ENCODE measurements around the gene BCL11B. TPM values are rescaled to one million over a fixed set of nuclear protein-coding genes. Genes with fewer than 3 reads are reported as not detected.

Gene BCL11B
- total and polyA plus RNA-seq, 2 donors = 0.27 to 1.3 TPM

DNA sequence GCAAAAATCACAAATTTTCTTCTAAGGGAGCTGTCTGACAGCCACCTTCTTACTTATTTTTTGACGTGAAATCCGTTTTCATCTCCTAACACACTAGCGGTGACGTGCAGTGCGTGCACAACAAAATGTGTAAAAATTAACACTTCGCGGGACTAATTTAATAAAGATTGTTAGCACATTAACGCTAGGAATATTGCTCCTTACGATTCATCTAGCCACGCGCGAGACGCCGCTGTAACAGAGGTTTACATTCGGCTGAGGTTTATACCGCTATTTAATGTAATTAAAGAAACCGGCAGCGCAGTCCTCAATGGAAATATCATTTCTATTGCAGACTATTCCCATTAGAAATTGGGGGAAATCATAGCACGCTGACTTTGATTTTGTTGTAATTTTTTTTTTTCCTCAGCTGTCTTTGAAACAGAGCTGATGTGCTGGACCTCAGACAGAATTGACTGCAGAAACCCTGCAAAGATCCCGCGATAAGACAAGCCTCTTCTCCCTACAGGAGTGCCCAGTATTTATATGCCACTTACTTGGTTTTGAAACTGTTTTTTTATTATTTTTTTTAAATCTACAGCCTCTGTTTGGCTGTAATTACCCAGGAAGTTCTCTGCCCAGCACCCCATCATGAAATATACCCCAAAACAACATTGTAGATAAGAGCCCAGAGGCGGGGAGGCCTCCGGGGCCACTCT lies 31.2 kb downstream of the BCL11B start:
- no peak for DNase-seq (ENCODE audit: extremely low spot score)
- WGBS = 76% methylated on average over 23 of the region's 23 CpGs
- Histone ChIP-seq H3K4me1 (ENCODE audit: insufficient read depth) (no peaks in the 10 kb centered on the region), H3K36me3 (ENCODE audit: insufficient read depth) (no peaks in the 10 kb centered on the region), H3K27ac (ENCODE audit: low read depth) (no peak overlapping the region), H3K4me3 (ENCODE audit: low read depth, low read length) (no peak overlapping the region)

DNA sequence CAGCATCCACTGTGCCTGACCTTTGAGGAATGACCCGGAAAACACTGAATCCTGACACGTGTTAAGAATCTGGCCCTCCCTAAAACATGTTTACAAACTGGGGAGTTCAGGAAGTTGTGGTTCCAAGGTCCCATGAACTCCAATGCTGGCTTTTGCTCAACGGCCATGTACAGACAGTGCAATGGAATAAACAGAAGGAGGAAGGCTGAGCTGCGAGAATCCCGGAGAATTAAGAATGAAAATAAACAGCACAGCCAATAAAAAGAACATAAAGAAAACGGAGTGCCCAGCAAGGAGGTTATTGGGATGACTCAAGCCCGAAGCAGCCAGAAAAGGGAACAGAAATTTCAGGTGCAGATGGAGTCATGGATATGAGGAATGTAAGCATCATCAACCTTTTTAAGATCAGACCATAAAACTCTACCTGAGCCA lies 32.3 kb downstream of the BCL11B start:
- H3K4me3 ChIP-seq (ENCODE audit: low read depth, low read length) = no peak overlapping the region
- WGBS = 13% methylated on average over 7 of the region's 7 CpGs
- no peak for DNase-seq (ENCODE audit: extremely low spot score)
- H3K36me3 ChIP-seq (ENCODE audit: insufficient read depth) = no peaks in the 10 kb centered on the region
- H3K27ac ChIP-seq (ENCODE audit: low read depth) = no peak overlapping the region
- H3K4me1 ChIP-seq (ENCODE audit: insufficient read depth) = no peaks in the 10 kb centered on the region

DNA sequence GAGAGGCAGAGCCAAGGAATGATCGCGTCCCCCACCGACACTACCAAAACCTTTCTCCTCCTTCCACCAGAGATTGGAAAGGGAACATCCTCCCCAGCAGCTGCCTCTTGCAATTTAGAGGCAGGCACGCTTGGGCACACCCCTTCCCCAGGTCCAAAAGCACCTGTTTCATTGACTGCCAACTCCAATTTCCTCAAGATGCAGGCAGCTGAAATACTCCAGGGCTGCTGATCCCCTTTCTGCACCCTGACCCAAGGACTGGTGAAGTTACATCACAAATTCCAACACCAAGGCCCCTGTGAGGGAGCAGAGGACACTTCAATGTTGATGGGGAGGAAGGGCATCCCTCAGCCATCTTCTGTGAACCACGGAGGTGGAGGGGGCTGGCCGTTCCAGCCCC lies 33.8 kb downstream of the BCL11B start:
- H3K4me1 ChIP-seq (ENCODE audit: insufficient read depth) = no peaks in the 10 kb centered on the region
- H3K4me3 ChIP-seq (ENCODE audit: low read depth, low read length) = no peak overlapping the region
- no peak overlapping the region for H3K27ac ChIP-seq (ENCODE audit: low read depth)
- 85% methylated on average over 6 of the region's 6 CpGs for WGBS
- no peaks in the 10 kb centered on the region for H3K36me3 ChIP-seq (ENCODE audit: insufficient read depth)
- DNase-seq (ENCODE audit: extremely low spot score) = no peak

DNA sequence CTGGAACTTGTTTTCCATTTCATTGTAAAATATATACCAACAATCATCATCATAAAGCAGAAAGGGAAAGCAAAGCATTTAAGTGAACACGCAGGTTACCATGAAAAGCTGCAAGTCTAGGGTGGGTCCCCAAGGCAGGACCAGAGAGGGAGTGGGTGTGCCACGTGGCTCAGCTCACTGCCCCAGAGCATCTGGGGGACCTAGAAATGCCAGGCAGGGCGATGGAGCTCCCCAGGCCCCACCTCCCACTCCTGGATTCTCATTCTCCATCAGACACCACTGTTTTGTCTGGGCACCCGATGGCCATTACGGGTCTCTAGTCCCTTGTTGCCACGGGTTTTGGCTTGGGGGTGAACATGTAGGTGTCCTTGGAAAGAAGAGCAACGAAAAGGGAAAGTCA lies 34.7 kb downstream of the BCL11B start:
- no peak for DNase-seq (ENCODE audit: extremely low spot score)
- Histone ChIP-seq H3K36me3 (ENCODE audit: insufficient read depth) (no peaks in the 10 kb centered on the region), H3K27ac (ENCODE audit: low read depth) (no peak overlapping the region), H3K4me1 (ENCODE audit: insufficient read depth) (no peaks in the 10 kb centered on the region), H3K4me3 (ENCODE audit: low read depth, low read length) (no peak overlapping the region)
- WGBS = 84% methylated on average over 7 of the region's 7 CpGs

DNA sequence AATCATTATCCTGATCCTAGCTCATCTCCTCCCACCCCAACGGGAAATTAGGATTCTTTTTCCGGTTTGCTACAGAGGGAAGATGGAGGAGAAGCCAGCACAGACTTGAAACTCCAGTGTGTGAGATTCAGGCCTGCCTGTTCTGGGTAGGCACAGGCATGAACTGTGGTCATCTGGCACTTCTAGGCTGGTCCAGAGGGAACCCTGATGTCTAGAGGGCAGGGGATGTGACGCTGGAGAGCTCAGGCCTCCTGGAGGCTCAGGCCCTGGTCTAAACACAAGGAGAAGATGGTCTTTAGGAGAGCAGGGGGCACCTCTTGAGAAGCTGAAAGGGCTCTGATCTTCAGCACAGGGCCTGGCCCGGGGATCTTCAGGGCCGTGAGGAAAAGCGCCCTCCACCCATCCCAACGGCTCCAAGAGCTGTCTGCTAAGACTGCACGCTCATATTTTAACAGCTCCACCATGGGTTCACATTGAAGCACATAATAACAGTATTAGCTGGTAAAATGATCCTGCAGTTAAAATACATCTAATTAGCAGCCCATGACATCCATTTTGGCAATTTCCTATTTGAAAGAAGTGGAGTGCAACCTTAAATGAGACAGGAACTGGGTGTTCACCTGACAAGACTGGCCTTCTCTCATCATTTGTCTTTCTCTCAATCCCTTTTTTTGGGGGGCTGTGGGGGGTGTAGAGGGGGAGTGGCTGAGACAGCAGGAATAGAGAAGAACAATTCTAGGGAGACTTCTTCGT lies 35.4 kb downstream of the BCL11B start:
- 74% methylated on average over 9 of the region's 9 CpGs for WGBS
- Histone ChIP-seq H3K36me3 (ENCODE audit: insufficient read depth) (no peaks in the 10 kb centered on the region), H3K4me3 (ENCODE audit: low read depth, low read length) (no peak overlapping the region), H3K27ac (ENCODE audit: low read depth) (no peak overlapping the region), H3K4me1 (ENCODE audit: insufficient read depth) (peaks cover 1% of the 10 kb centered on the region)
- no peak for DNase-seq (ENCODE audit: extremely low spot score)

DNA sequence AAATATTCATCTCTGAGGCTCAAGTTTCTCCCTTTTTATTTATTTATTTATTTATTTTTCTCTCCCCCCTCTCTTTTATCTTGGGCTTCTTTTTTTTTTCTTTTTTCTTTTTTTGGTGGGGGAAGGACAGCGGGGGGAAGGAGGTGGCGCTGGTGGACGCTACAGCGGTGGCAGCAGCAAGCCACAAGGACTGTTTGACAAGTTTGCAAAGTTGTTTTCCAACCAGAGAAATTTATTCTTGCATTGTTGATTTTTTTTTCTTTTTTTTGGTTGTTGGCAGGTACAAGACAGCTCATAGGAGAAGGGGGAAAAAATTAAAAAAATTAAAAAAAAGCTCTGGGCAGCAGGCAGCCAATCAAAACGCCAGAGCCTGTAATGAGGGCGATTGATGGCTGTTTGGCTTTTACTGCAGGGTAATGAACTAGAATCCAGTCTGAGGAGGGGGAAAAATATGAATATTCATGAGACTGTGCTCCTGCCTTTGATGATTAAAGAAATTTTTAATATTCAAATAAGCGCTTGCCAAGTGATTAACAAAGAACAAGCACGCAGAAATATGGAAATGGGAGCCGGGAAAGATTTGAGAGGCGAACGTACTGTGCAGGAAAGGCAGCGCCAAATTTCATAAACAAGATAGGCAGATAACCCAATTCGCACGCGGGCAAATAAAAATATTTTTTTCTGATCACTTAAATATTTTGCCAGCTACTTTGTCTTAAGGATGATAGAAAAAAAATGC lies 36.2 kb downstream of the BCL11B start:
- peaks cover 1% of the 10 kb centered on the region for H3K4me1 ChIP-seq (ENCODE audit: insufficient read depth)
- no peaks in the 10 kb centered on the region for H3K36me3 ChIP-seq (ENCODE audit: insufficient read depth)
- WGBS = 56% methylated on average over 15 of the region's 15 CpGs
- H3K4me3 ChIP-seq (ENCODE audit: low read depth, low read length) = no peak overlapping the region
- no peak overlapping the region for H3K27ac ChIP-seq (ENCODE audit: low read depth)
- DNase-seq (ENCODE audit: extremely low spot score) = no peak

DNA sequence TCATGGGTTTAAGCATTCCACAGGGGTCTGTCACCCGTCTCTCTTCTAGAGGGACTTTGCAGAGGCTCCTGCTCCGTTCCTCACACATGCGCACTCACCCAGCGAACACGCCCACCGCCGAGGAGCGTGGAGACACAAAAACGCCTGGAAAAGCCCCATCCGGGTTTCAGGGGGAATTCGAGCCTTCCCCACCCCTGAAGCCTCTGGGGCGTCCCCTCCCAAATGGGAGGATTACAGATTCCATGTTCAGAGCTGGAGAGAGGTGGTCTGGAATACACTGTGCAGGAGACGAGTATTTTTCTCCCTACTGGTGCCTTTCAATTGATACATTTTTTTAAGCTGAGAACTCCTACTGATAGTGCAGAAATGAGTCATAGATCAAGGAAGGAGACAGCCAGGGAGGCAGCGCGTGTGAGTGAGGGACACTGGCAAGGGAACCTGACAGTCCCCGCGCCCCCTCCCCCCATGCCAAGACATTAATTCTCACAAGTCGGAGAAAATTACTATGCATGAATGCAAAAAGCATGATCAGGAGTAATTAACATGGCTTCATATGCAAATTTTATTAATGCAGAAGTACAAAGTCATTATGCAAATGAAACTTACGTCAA lies 36.9 kb downstream of the BCL11B start:
- no peak overlapping the region for H3K4me3 ChIP-seq (ENCODE audit: low read depth, low read length)

DNA sequence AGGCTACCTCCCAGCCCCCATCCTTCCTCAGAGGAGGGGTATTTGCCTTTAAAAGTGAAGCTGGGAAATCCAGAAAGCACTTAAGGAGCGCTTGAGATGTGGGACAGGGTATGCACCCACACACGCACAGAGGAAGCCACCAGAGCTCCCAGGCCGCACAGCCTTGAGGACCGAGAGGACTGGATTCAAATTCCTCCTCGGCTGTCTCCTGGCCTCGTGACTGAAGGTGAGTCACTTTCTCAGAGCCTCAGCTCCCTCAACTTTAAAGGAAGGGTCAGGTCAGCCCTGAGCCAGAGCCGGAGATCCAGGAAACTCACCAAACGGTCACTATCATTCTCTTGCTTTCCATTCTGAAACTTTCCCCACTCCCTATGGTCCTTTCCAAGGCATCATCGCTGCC lies 37.6 kb downstream of the BCL11B start:
- no peak for DNase-seq (ENCODE audit: extremely low spot score)
- peaks cover 1% of the 10 kb centered on the region for H3K4me1 ChIP-seq (ENCODE audit: insufficient read depth)
- H3K4me3 ChIP-seq (ENCODE audit: low read depth, low read length) = no peak overlapping the region
- no peaks in the 10 kb centered on the region for H3K36me3 ChIP-seq (ENCODE audit: insufficient read depth)
- WGBS = 65% methylated on average over 9 of the region's 9 CpGs
- H3K27ac ChIP-seq (ENCODE audit: low read depth) = no peak overlapping the region

More for the DNA sequence above, 36.9 kb downstream of the BCL11B start:
- WGBS = 10% methylated on average over 19 of the region's 19 CpGs
- Histone ChIP-seq H3K36me3 (ENCODE audit: insufficient read depth) (no peaks in the 10 kb centered on the region), H3K4me1 (ENCODE audit: insufficient read depth) (peaks cover 1% of the 10 kb centered on the region), H3K27ac (ENCODE audit: low read depth) (no peak overlapping the region)
- DNase-seq (ENCODE audit: extremely low spot score) = no peak

DNA sequence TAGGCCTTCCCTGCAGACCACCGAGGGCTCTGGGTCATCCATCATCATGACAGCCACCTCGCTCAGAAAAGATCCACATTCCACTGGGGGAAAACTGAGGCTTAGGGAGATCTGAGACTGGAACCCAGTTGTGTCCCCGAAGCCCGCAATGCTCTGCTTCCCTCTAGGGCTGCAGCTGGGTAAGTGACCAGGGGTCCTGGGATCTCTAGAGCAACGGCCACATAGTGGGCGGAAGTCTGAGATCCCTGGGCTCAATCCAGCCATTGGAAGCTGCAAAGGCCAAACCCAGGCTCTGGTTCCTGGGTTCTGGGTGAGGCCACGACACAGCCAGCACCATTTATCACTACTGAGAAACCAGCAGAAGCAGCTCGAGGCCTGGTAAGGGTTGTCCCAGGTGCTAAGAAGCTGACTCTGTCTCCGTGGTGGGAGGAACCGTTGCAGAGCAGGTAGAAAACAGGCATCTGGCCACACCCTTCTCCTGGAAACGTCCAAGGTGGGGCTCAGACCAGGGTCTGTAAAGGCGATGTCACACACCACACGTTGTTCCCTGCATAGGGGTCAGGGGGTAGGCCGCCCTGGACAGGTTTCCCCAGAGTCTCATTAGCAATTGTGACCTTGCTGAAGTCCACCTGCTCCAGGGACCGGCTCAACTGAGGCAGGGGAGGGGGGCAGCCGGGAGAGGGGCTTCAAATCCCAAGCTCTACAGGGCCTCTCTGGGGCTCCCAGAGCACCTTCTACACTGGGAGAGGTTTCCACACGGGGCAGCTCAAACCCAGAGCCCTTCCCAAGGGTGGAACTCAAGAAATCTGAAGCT lies 38.6 kb downstream of the BCL11B start:
- no peak overlapping the region for H3K4me3 ChIP-seq (ENCODE audit: low read depth, low read length)
- peaks cover 1% of the 10 kb centered on the region for H3K4me1 ChIP-seq (ENCODE audit: insufficient read depth)
- H3K27ac ChIP-seq (ENCODE audit: low read depth) = no peak overlapping the region
- WGBS = 83% methylated on average over 17 of the region's 17 CpGs
- DNase-seq (ENCODE audit: extremely low spot score) = no peak
- no peaks in the 10 kb centered on the region for H3K36me3 ChIP-seq (ENCODE audit: insufficient read depth)

DNA sequence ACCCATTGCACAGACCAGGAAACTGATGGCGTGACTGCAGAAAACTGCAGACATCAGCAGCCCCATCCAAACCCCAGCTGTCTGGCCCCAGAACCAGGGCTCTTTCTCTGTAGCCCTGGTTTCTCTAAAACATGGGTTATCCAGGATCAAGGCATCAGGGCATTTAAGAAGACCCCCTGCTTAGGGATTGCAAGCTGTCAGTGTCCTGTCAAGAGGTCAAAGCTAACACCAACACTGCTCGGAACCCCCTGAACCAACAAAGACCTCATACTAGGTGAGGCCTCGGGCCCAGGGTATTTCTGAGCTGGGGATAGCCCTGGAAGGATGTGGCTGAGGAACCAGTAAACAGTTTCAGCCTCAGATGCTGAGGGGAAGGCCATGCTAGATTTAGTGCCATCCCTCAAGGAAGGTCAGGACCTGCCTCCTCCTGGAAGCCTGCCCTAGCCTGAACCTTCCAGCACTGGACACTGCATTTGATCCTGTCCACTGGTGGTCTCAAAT lies 39.2 kb downstream of the BCL11B start:
- DNase-seq (ENCODE audit: extremely low spot score) = no peak
- no peak overlapping the region for H3K4me3 ChIP-seq (ENCODE audit: low read depth, low read length)

DNA sequence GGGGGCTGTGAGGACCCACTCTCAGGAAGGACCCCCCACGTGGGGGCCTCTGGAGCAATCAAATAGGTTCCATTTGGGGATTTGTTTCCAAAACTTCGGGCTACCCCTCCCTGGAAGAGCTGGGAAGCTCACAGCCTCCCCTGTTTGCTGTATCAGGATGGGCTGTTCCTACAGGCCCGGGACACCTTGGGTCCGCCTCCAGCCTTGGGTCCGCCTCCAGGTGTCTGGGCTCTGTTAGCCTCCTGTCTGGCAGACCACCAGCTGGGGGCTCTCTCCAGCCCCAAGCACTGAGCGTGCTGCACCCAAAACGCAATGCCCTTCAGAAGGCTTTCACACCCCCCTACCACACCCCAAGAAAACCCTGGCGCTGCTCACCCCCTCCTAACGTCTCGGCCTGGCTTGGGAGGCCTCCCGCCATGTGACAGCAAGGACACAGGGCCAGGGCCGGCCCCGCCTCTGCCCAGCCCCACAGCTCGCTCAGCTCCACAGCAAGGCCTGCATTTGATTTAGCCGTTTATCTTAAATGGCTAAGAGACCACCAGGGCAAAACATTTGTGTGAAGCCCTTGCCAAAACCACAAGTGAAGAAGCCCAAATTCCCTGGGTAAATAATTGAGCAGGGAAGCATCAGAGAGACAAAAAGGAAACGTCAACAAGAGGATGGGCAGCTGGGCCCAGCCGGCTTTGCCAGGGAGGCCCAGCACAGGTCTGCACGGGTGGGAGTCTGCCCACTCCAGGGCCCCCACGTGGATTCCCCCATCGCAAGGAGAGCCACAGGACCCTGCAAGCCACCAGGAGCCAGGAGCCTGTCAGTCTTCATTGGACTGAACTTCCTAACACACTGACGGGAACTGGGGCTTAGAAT lies 39.9 kb downstream of the BCL11B start:
- peak overlapping the region; percentile 3 for H3K27ac ChIP-seq (ENCODE audit: low read depth)
- H3K36me3 ChIP-seq (ENCODE audit: insufficient read depth) = no peaks in the 10 kb centered on the region
- 39% methylated on average over 21 of the region's 21 CpGs for WGBS
- H3K4me1 ChIP-seq (ENCODE audit: insufficient read depth) = peaks cover 1% of the 10 kb centered on the region
- peak overlapping the region; percentile 5 for H3K4me3 ChIP-seq (ENCODE audit: low read depth, low read length)
- no peak for DNase-seq (ENCODE audit: extremely low spot score)

More for the DNA sequence above, 39.2 kb downstream of the BCL11B start:
- peaks cover 1% of the 10 kb centered on the region for H3K4me1 ChIP-seq (ENCODE audit: insufficient read depth)
- WGBS = 81% methylated on average over 3 of the region's 3 CpGs
- H3K36me3 ChIP-seq (ENCODE audit: insufficient read depth) = no peaks in the 10 kb centered on the region
- no peak overlapping the region for H3K27ac ChIP-seq (ENCODE audit: low read depth)
